Measurements from ENCODE around the gene THUMPD2.

DNA sequence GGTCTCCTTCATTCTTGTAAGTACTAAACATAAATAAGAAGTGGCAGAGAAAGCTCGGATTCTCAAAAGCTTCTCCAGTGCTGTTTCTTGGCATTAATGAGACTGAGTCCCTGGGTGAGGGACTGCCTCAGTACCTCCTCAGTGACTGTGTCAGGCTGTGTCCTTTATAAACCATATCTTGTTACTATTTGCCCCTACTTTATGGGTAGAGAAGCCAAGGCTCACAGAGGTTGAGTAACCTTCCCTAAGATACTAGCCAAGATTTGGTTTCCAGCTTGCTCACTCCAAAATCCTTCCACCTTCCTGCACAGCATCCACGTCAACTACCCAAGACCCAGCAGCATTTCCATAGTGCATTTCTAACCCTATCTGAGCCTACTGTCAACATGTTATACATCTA, 55.6 kb downstream of the THUMPD2 start:
- TF ChIP-seq, protein P1, sequence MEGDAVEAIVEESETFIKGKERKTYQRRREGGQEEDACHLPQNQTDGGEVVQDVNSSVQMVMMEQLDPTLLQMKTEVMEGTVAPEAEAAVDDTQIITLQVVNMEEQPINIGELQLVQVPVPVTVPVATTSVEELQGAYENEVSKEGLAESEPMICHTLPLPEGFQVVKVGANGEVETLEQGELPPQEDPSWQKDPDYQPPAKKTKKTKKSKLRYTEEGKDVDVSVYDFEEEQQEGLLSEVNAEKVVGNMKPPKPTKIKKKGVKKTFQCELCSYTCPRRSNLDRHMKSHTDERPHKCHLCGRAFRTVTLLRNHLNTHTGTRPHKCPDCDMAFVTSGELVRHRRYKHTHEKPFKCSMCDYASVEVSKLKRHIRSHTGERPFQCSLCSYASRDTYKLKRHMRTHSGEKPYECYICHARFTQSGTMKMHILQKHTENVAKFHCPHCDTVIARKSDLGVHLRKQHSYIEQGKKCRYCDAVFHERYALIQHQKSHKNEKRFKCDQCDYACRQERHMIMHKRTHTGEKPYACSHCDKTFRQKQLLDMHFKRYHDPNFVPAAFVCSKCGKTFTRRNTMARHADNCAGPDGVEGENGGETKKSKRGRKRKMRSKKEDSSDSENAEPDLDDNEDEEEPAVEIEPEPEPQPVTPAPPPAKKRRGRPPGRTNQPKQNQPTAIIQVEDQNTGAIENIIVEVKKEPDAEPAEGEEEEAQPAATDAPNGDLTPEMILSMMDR (IDR thresholded peaks at IDR 0.05): no peak
- TF ChIP-seq ZFX (IDR thresholded peaks at IDR 0.05; ENCODE audit: borderline replicate concordance): no peak

Measured in 22Rv1 (cell line).